Measurements from ENCODE around the gene LONRF2. TPM values are rescaled to one million over a fixed set of nuclear protein-coding genes. Genes with fewer than 3 reads are reported as not detected.
"Not testable (repeated sequence)": the region's sequence is repeated elsewhere in the genome, so short reads cannot be mapped to it uniquely, and the experiment has no call there.

The LONRF2 gene
- total RNA-seq, 1 donor, result under 0.01 TPM

DNA sequence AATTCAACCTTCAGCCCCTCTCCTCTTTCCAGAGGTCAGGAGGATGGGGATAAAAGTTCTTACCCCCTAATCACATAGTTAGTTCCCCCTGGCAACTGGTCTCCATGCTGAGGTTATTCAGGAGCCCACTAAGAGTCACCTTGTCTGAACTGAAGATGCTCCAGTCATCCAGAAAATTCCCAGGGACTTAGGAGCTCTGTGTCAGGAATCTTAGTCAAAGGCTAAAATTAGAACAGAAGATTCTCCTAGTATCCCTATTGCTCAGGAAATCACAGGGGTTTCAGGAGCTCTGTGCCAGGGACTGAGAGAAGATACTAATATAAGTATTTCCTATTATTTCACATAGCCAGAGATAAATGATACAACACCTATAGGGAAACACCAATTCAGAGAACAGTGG lies 37.3 kb upstream of the LONRF2 start:
- H3K4me3 ChIP-seq (ENCODE audit: insufficient read depth, low read length), result no peak overlapping the region
- H3K4me2 ChIP-seq (ENCODE audit: insufficient read depth, low read length), result no peak overlapping the region
- no peaks in the 10 kb centered on the region for H3K36me3 ChIP-seq (ENCODE audit: insufficient read depth, low read length)
- H3K27me3 ChIP-seq (ENCODE audit: insufficient read depth, low read length), result no peaks in the 10 kb centered on the region
- no peaks in the 10 kb centered on the region for H3K79me2 ChIP-seq (ENCODE audit: insufficient read depth, low read length)
- TF ChIP-seq, protein P1, sequence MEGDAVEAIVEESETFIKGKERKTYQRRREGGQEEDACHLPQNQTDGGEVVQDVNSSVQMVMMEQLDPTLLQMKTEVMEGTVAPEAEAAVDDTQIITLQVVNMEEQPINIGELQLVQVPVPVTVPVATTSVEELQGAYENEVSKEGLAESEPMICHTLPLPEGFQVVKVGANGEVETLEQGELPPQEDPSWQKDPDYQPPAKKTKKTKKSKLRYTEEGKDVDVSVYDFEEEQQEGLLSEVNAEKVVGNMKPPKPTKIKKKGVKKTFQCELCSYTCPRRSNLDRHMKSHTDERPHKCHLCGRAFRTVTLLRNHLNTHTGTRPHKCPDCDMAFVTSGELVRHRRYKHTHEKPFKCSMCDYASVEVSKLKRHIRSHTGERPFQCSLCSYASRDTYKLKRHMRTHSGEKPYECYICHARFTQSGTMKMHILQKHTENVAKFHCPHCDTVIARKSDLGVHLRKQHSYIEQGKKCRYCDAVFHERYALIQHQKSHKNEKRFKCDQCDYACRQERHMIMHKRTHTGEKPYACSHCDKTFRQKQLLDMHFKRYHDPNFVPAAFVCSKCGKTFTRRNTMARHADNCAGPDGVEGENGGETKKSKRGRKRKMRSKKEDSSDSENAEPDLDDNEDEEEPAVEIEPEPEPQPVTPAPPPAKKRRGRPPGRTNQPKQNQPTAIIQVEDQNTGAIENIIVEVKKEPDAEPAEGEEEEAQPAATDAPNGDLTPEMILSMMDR (IDR thresholded peaks at IDR 0.05; ENCODE audit: extremely low read depth, low read depth, low read length), result no peak
- H3K4me1 ChIP-seq (ENCODE audit: insufficient read depth, low read length), result no peaks in the 10 kb centered on the region
- no peak overlapping the region for H3K27ac ChIP-seq (ENCODE audit: low read depth, low read length)
- no peak overlapping the region for H2AFZ ChIP-seq (ENCODE audit: low read length)
- H3K9me3 ChIP-seq (ENCODE audit: low read depth, low read length), result no peaks in the 10 kb centered on the region
- no peaks in the 10 kb centered on the region for H4K20me1 ChIP-seq (ENCODE audit: insufficient read depth, low read length)
- no peak for DNase-seq (ENCODE audit: insufficient read length, low spot score, missing footprints)

DNA sequence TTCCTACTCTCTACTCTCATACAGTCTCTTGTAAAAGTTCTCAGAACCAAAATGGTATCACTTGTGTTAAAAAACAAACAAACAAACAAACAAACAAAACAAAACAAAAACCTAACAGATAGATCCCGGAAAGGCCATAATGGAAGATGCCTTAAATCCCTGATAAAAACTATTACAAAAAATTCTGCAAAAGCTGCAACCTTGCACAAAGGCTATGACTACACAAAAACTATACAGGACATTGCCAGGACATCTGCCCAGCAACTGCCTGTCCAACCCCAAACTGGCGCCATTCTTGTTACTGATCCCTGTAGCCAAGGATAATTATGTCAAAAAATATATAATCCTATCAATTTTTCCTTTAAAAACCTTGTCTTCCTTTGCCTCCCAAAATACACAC lies 36.3 kb upstream of the LONRF2 start:
- Histone ChIP-seq H4K20me1 (ENCODE audit: insufficient read depth, low read length) (no peaks in the 10 kb centered on the region), H3K27me3 (ENCODE audit: insufficient read depth, low read length) (no peaks in the 10 kb centered on the region), H3K79me2 (ENCODE audit: insufficient read depth, low read length) (no peaks in the 10 kb centered on the region), H3K4me2 (ENCODE audit: insufficient read depth, low read length) (no peak overlapping the region), H3K27ac (ENCODE audit: low read depth, low read length) (no peak overlapping the region), H3K4me1 (ENCODE audit: insufficient read depth, low read length) (no peaks in the 10 kb centered on the region), H3K9me3 (ENCODE audit: low read depth, low read length) (no peaks in the 10 kb centered on the region), H3K36me3 (ENCODE audit: insufficient read depth, low read length) (no peaks in the 10 kb centered on the region), H2AFZ (ENCODE audit: low read length) (no peak overlapping the region), H3K4me3 (ENCODE audit: insufficient read depth, low read length) (no peak overlapping the region)
- TF ChIP-seq, protein P1 (IDR thresholded peaks at IDR 0.05; ENCODE audit: extremely low read depth, low read depth, low read length), result no peak
- DNase-seq (ENCODE audit: insufficient read length, low spot score, missing footprints), result no peak

DNA sequence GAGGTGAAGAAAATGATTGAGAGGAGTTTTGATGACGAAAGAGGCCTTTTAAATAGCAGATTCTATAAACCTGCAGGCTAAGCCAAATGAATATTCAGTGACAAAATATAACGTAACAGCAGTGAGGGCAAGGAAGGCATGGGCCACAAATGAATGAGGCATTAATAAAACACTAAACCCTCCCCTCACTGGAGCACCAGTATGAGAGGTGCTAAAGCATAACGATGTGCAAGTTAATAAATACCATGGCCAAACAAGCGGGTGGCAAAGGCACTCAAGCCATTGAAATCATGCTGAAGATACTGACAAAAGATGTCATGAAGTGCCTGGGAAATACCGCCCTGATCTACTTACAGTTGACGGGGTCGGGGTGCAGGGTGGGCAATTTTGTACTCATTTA lies 30.2 kb upstream of the LONRF2 start:
- peaks cover 4% of the 10 kb centered on the region for H3K27me3 ChIP-seq (ENCODE audit: insufficient read depth, low read length)
- H3K9me3 ChIP-seq (ENCODE audit: low read depth, low read length), result no peaks in the 10 kb centered on the region
- no peaks in the 10 kb centered on the region for H3K4me1 ChIP-seq (ENCODE audit: insufficient read depth, low read length)
- no peak overlapping the region for H3K4me3 ChIP-seq (ENCODE audit: insufficient read depth, low read length)
- no peak overlapping the region for H3K27ac ChIP-seq (ENCODE audit: low read depth, low read length)
- TF ChIP-seq, protein P1 (IDR thresholded peaks at IDR 0.05; ENCODE audit: extremely low read depth, low read depth, low read length), result no peak
- no peaks in the 10 kb centered on the region for H4K20me1 ChIP-seq (ENCODE audit: insufficient read depth, low read length)
- DNase-seq (ENCODE audit: insufficient read length, low spot score, missing footprints), result no peak
- H3K4me2 ChIP-seq (ENCODE audit: insufficient read depth, low read length), result no peak overlapping the region
- no peaks in the 10 kb centered on the region for H3K36me3 ChIP-seq (ENCODE audit: insufficient read depth, low read length)
- no peaks in the 10 kb centered on the region for H3K79me2 ChIP-seq (ENCODE audit: insufficient read depth, low read length)
- H2AFZ ChIP-seq (ENCODE audit: low read length), result no peak overlapping the region

DNA sequence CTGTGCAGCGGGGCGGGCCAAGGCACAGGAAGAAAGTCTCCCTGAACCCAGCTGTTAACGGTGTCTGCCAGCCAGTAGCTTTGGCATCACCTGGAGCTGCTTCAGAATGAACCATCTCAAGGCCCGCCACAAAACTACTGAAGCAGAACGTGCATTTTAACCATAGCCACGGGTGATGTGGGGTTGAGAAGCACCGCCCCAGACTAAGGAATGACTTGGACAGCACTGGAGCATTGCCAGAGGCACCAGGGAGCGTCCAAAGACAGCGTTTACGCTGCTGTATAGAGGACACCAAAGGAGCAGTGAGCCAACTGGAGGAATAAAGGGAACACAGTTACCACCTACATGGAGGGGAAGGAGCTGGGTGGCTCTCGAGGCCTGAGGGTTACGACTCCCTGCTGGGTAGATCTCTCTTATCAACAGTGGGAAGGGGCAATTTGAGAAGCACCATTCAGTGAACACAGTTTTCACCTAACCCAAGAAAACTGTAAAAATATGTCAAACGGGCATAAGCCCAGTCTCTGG lies 28.4 kb upstream of the LONRF2 start:
- H3K9me3 ChIP-seq (ENCODE audit: low read depth, low read length), result no peaks in the 10 kb centered on the region
- H3K4me1 ChIP-seq (ENCODE audit: insufficient read depth, low read length), result no peaks in the 10 kb centered on the region
- DNase-seq (ENCODE audit: insufficient read length, low spot score, missing footprints), result no peak
- no peaks in the 10 kb centered on the region for H3K79me2 ChIP-seq (ENCODE audit: insufficient read depth, low read length)
- H3K27me3 ChIP-seq (ENCODE audit: insufficient read depth, low read length), result peaks cover 4% of the 10 kb centered on the region
- H3K36me3 ChIP-seq (ENCODE audit: insufficient read depth, low read length), result no peaks in the 10 kb centered on the region
- H4K20me1 ChIP-seq (ENCODE audit: insufficient read depth, low read length), result no peaks in the 10 kb centered on the region
- H2AFZ ChIP-seq (ENCODE audit: low read length), result no peak overlapping the region
- H3K27ac ChIP-seq (ENCODE audit: low read depth, low read length), result no peak overlapping the region
- TF ChIP-seq, protein P1 (IDR thresholded peaks at IDR 0.05; ENCODE audit: extremely low read depth, low read depth, low read length), result no peak
- H3K4me2 ChIP-seq (ENCODE audit: insufficient read depth, low read length), result no peak overlapping the region
- no peak overlapping the region for H3K4me3 ChIP-seq (ENCODE audit: insufficient read depth, low read length)

DNA sequence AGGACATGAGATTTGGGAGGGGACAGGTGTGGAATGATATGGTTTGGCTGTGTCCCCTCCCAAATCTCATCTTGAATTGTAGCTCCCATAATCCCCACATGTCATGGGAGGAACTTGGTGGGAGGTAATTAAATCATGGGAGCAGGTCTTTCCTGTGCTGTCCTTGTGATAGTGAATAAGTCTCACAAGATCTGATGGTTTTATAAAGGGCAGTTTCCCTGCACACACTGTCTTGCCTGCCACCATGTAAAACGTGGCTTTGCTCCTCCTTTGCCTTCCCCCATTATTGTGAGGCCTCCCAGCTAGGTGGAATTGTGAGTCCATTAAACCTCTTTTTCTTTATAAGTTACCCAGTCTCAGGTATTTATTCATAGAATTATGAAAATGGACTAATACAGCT lies 22.8 kb upstream of the LONRF2 start:
- DNase-seq (ENCODE audit: insufficient read length, low spot score, missing footprints); H3K36me3 ChIP-seq (ENCODE audit: insufficient read depth, low read length); H2AFZ ChIP-seq (ENCODE audit: low read length); H3K27ac ChIP-seq (ENCODE audit: low read depth, low read length); H3K9me3 ChIP-seq (ENCODE audit: low read depth, low read length); H3K4me1 ChIP-seq (ENCODE audit: insufficient read depth, low read length); H3K79me2 ChIP-seq (ENCODE audit: insufficient read depth, low read length); H3K4me3 ChIP-seq (ENCODE audit: insufficient read depth, low read length); H3K4me2 ChIP-seq (ENCODE audit: insufficient read depth, low read length); H4K20me1 ChIP-seq (ENCODE audit: insufficient read depth, low read length): not testable (repeated sequence)
- H3K27me3 ChIP-seq (ENCODE audit: insufficient read depth, low read length), result peaks cover 15% of the 10 kb centered on the region

Measured in osteoblast (primary cell).